Stimulated activated CD4-positive, alpha-beta T cell treated with anti-CD3 and anti-CD28 coated beads, Interleukin-12 subunit alpha, Interleukin-12 subunit beta, amount 100 ng/mL, for 4 hours (primary cell): ENCODE measurements around the gene FOXO3.

Experiments used
- DNase-seq: peaks from one replicate; pipeline ENCODE4 v3.0.0-alpha.2; 2020

Gene FOXO3

GRCh38 chr6:108689272-108690161 lies 128.8 kb downstream of the FOXO3 start:
- DNase-seq, result no peak

- DNase-seq, result no peak
These were observed 129.8 kb downstream of the FOXO3 start for GRCh38 chr6:108690326-108691049.

DNA sequence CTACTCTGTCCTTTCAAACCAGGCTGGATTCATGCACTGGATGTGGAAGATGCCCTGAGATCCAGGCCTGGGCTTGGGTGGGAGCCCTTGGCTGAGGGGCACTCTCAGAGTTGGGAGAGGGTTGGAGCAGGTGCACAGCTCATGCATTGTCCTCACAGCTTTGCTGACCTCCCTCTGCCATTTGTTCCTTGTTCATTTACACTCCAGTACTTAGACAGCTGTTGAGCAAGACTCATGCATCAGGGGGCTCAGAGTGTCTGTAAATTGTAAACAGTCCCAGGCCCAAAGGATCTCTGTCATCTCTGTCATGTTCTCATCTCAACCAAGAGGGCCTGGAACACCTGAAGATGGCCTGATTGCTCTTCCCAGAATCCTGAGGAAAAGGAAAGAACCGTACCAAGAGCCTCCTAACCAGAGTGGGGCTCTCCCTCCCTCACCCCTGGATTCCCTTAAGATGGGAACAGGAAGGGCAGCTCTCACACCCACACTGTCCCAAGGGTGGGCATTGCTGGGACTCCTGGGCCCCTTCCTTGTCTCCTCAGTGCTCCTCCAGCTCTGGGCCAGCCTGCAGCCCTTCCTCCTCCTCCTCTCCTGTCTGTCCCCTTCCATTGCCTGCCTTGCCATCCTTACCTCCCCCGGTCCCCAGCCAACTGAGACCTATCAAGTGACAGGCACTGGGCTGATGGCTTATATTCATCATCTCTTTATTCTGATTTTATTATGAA lies 132.9 kb downstream of the FOXO3 start:
- DNase-seq, result no peak

GRCh38 chr6:108694816-108695215 lies 134.1 kb downstream of the FOXO3 start:
- no peak for DNase-seq

DNA sequence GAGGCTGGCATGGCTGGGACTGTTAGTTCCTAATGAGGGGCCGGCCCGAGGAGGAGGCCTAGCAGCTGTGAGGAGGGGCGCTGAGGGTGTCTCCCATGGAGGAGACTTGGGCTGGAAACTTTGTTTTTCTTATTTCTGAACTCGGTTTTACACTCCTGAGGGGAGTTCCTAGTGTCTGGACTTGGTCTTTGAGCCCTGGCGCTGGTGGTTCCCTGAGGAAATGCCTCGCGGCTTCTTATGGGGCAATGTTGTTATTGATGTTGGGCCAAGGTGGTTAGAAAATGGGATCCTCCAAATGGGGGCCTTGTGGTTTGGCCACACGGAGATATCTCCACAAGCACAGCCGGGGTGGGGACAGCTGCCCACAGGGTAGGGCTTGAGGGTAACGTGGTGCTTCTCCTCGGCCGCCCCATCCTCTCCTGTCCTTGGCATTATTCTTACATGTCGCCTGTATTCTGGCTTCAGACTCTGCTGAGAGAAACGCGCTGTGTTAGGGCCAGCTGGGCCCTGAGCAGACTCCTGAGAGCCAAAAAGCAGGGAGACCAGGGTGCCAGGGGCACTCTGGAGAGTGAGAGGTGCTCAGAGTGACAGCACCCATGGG lies 136.9 kb downstream of the FOXO3 start:
- no peak for DNase-seq

DNA sequence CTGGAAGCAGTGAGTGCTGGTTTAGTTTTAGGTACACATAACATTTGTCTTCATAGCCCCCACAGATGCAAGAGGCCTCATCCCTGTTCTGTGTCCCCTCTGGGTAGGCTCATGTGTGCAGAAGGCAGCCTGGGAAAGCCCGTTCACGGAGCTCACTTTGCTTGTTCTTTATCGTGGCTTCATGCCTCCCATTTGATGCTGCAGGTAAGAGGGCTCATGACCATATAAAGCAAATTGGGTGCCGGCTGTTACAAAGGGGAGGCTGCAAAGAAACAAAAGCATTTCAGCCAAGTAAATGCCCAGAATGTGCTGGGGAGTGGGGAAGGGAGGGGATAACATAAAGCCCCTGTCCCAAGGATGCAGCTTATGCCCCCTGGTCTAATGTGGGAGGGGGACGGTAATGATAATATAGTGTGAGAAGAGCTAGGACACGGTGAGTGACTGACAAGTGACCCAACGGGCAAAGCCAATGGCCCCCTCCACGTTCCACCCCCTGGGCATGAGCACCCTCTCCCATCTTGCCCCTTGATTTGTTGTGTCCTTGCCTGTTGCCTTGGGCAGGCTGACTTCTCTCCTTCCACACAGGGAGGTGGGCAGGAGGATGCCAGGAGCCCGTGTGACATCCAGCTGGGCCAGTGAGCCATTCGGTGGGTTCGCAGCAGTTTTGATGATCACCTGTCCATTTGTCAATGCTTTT lies 138.0 kb downstream of the FOXO3 start:
- no peak for DNase-seq

DNA sequence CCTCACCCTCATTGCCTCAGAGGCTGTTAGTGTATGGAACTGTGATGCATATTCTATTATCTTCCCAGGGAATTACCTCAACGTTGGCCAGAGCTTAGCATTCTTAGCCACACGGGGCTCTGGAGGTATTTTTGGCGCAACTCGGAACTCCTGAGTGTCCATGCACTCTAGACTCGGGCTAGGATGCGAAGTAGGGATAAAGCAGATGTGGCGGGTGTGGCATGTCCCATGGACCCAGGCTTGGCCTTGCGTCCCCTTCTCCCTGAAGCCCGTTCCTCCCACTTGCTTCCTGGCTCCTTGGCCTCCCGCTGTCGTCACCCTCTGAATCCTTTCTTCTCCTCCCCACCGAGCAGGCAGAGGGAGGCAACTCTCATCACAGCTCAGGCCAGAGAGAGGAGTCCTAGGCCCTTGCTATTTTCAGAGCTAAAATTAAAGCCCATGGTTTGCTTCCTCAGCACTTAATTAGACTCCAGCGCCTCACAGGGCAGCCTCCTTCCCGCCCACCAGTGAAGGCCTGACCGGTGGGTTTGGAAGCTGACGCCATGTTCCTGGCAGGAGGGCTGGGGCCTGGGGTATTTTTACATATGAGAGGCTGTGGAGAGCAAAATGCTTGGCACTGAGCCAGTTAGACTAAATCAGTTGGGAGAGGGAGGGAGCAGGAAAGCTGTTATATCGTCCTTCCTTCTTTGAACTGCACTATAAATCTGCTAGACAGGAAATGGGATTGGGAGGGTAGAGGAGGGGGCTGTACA lies 138.7 kb downstream of the FOXO3 start:
- no peak for DNase-seq

DNA sequence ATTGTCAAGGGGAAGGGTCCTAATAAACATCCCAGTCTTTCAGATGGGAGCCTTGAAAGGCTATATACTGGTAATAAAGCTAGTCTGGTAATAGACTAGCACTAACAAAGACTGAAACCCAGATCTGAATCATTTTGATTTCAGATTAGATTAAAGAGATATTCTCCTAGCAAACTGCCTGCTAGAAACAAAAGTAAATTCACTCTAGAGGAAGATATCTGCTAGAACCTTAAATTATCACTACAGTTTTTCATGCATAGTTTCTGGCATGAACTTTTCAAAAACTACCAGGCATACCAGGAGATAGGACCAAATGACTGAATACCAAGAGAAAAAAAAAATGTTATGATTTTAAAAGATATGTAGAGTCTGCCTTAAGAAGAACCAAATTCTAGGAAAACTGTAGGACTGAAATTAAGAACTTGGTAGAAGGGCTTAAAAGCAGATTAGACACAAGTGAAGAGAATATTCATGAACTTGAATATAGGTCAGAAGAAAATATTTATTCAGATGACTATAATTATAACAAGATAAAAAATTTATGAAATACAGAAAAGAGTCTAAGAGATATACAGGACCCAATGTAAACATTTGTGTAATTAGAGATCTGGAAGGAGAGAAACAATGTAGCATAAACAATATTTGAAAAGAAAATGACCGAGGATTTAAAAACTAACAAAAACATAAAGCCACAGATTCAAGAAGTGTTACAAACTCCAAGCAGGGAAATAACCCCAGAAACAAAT lies 141.6 kb downstream of the FOXO3 start:
- no peak for DNase-seq

- no peak for DNase-seq
These were observed 145.9 kb downstream of the FOXO3 start for GRCh38 chr6:108706649-108707048.

GRCh38 chr6:108707328-108707976 lies 146.7 kb downstream of the FOXO3 start:
- no peak for DNase-seq

DNA sequence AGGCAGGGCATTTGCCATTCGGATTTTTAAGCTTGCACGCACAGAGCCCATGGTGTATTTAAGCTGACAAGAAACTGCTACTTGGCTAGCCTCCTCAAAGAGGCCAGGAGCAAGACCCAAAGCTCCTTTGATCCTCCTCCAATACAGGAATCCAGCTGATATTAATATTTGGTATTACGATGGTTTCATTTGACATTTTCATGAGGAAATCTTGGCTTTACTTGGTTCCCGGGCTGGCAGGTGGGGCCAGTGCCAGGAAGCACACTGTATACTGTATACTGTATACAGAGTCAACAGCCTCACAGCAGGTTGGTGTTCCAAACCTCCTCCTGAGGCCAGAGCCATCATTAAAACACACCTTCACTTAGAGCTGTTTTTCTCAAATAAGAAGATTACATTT lies 149.3 kb downstream of the FOXO3 start:
- DNase-seq, result no peak

DNA sequence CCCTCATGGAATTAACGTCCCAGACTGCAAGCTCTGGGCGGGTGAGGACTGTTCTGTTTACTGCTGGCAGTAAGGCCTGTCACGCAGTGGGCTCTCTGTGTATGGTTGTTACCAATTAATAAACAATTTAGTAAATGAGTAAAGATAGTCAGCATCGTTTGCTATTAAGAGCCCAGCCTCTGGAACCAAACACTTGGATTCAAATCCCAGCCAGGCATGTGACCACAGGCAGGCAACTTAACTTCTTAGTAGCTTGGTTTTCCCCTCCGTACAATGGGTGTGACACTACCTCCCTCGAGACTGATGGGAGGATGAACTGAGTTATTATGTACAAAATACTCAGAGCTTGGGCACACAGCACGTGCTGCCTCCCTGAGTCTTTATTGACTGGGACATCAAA lies 149.8 kb downstream of the FOXO3 start:
- DNase-seq, result no peak

DNA sequence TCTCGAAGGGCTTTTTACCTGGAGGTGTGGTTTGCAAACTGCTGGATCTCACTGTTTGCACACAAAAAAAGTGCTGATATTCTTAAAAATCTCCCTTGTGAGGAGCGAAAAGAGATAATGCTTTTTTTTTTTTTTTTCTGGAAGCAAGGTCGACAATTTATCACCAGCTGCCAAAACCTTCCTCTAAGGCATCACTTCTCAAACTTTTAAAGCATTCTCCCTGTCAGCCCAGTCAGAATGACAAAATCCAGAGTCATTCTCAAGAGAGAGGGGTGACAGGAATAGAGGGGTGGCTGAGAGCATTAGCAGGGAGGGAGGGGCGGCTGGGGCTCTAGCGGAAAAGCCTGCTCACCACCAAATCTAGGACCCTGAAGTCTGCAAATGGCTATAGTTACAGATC lies 150.4 kb downstream of the FOXO3 start:
- DNase-seq, result no peak

DNA sequence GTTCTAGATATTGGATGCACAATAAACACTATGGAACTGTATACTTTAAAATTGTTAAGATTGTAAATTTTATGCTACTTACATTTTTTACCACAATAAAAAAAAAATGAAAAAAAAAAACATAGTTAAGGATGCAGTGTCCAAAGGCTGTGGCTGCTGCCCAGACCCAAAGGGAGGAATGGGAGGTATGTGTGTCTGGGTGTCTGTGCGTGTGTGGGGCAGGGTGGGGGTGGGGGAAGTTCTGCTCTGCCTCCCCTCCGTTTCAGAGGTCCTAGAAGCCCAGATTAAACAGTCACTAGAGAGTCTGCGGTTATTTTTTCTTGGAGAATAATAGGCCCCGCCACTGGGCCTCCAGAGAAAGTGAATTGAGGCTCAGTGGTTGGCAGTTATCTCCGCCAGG lies 151.1 kb downstream of the FOXO3 start:
- no peak for DNase-seq

GRCh38 chr6:108712946-108713345 lies 152.2 kb downstream of the FOXO3 start:
- DNase-seq, result no peak

GRCh38 chr6:108714101-108714765 lies 153.5 kb downstream of the FOXO3 start:
- no peak for DNase-seq

- no peak for DNase-seq
These were observed 154.2 kb downstream of the FOXO3 start for GRCh38 chr6:108714766-108715414.

- DNase-seq, result no peak
These were observed 155.1 kb downstream of the FOXO3 start for GRCh38 chr6:108715832-108716231.
